ENCODE results near the gene SGPP2.

SGPP2 gene

GRCh38 chr2:222477962-222478608 is 53.7 kb downstream of the SGPP2 start:
- no peak for DNase-seq

GRCh38 chr2:222479859-222480258 is 55.5 kb downstream of the SGPP2 start:
- DNase-seq, result no peak

- DNase-seq, result no peak
Observed at GRCh38 chr2:222480497-222480896, 56.2 kb downstream of the SGPP2 start.

GRCh38 chr2:222481941-222482340 is 57.6 kb downstream of the SGPP2 start:
- DNase-seq, result no peak

- peak; percentile 2 to 30 for DNase-seq
Observed at GRCh38 chr2:222483513-222484039, 59.2 kb downstream of the SGPP2 start.

GRCh38 chr2:222485367-222486211 is 61.2 kb downstream of the SGPP2 start:
- no peak for DNase-seq

GRCh38 chr2:222490131-222490530 is 65.8 kb downstream of the SGPP2 start:
- DNase-seq, result no peak

GRCh38 chr2:222492683-222493082 is 68.3 kb downstream of the SGPP2 start:
- DNase-seq, result no peak

GRCh38 chr2:222494104-222494739 is 69.9 kb downstream of the SGPP2 start:
- no peak for DNase-seq

- no peak for DNase-seq
Observed at GRCh38 chr2:222495388-222495787, 71.0 kb downstream of the SGPP2 start.

- no peak for DNase-seq
Observed at GRCh38 chr2:222499226-222499625, 74.9 kb downstream of the SGPP2 start.

GRCh38 chr2:222504191-222504590 is 79.8 kb downstream of the SGPP2 start:
- no peak for DNase-seq

GRCh38 chr2:222504719-222505118 is 80.4 kb downstream of the SGPP2 start:
- no peak for DNase-seq

GRCh38 chr2:222506230-222506935 is 82.0 kb downstream of the SGPP2 start:
- DNase-seq, result peak in 1 of 2 donors; percentile 21

GRCh38 chr2:222514901-222515300 is 90.6 kb downstream of the SGPP2 start:
- DNase-seq, result no peak

- DNase-seq, result no peak
Observed at GRCh38 chr2:222518570-222519381, 94.4 kb downstream of the SGPP2 start.

- DNase-seq, result no peak
Observed at GRCh38 chr2:222521099-222521498, 96.8 kb downstream of the SGPP2 start.

GRCh38 chr2:222522082-222522481 is 97.7 kb downstream of the SGPP2 start:
- DNase-seq, result no peak

- no peak for DNase-seq
Observed at GRCh38 chr2:222523783-222524544, 99.6 kb downstream of the SGPP2 start.

- no peak for DNase-seq
Observed at GRCh38 chr2:222525811-222526210, 101.5 kb downstream of the SGPP2 start.
